ENCODE results near the gene NEGR1.
A peak's percentile ranks its signal among the peaks of the same experiment; 100 is the strongest.

Gene NEGR1

GRCh38 chr1:71796006-71796405 is 486.3 kb downstream of the NEGR1 start:
- no peak overlapping the region for H3K4me3 ChIP-seq (ENCODE audit: low read depth, low read length)
- no peak for DNase-seq (ENCODE audit: low read depth)
- 0 out of 2 replicates have a peak, but pooled peaks have one; percentile 3 for TF ChIP-seq CTCF (IDR thresholded peaks at IDR 0.05; ENCODE audit: control insufficient read depth, extremely low read depth, insufficient read depth)

GRCh38 chr1:71792264-71792663 is 490.1 kb downstream of the NEGR1 start:
- H3K4me3 ChIP-seq (ENCODE audit: low read depth, low read length): no peak overlapping the region
- TF ChIP-seq CTCF (IDR thresholded peaks at IDR 0.05; ENCODE audit: control insufficient read depth, extremely low read depth, insufficient read depth): no peak
- DNase-seq (ENCODE audit: low read depth): no peak

GRCh38 chr1:71788113-71788512 is 494.2 kb downstream of the NEGR1 start:
- TF ChIP-seq CTCF (IDR thresholded peaks at IDR 0.05; ENCODE audit: control insufficient read depth, extremely low read depth, insufficient read depth): no peak

GRCh38 chr1:71787699-71788098 is 494.6 kb downstream of the NEGR1 start:
- no peak for DNase-seq (ENCODE audit: low read depth)
- TF ChIP-seq CTCF (IDR thresholded peaks at IDR 0.05; ENCODE audit: control insufficient read depth, extremely low read depth, insufficient read depth): no peak
- H3K4me3 ChIP-seq (ENCODE audit: low read depth, low read length): no peak overlapping the region

More at GRCh38 chr1:71788113-71788512, 494.2 kb downstream of the NEGR1 start:
- no peak for DNase-seq (ENCODE audit: low read depth)
- H3K4me3 ChIP-seq (ENCODE audit: low read depth, low read length): no peak overlapping the region

GRCh38 chr1:71786218-71786617 is 496.1 kb downstream of the NEGR1 start:
- no peak overlapping the region for H3K4me3 ChIP-seq (ENCODE audit: low read depth, low read length)
- no peak for DNase-seq (ENCODE audit: low read depth)
- no peak for TF ChIP-seq CTCF (IDR thresholded peaks at IDR 0.05; ENCODE audit: control insufficient read depth, extremely low read depth, insufficient read depth)

GRCh38 chr1:71785450-71785849 is 496.9 kb downstream of the NEGR1 start:
- peak; percentile 63 for DNase-seq (ENCODE audit: low read depth)
- TF ChIP-seq CTCF (IDR thresholded peaks at IDR 0.05; ENCODE audit: control insufficient read depth, extremely low read depth, insufficient read depth): no peak
- H3K4me3 ChIP-seq (ENCODE audit: low read depth, low read length): no peak overlapping the region

GRCh38 chr1:71785000-71785399 is 497.3 kb downstream of the NEGR1 start:
- H3K4me3 ChIP-seq (ENCODE audit: low read depth, low read length): no peak overlapping the region
- TF ChIP-seq CTCF (IDR thresholded peaks at IDR 0.05; ENCODE audit: control insufficient read depth, extremely low read depth, insufficient read depth): no peak
- no peak for DNase-seq (ENCODE audit: low read depth)

Measured in LNCaP clone FGC (cell line).